HS-5 (cell line): ENCODE results near the gene RHOBTB1.
"Not testable (repeated sequence)": the region's sequence is repeated elsewhere in the genome, so short reads cannot be mapped to it uniquely, and the experiment has no call there.

Source experiments
- DNase-seq: peaks from one replicate; pipeline ENCODE4 v3.0.0-alpha.2; 2012; ENCODE audit warnings: low read depth

RHOBTB1 gene, protein sequence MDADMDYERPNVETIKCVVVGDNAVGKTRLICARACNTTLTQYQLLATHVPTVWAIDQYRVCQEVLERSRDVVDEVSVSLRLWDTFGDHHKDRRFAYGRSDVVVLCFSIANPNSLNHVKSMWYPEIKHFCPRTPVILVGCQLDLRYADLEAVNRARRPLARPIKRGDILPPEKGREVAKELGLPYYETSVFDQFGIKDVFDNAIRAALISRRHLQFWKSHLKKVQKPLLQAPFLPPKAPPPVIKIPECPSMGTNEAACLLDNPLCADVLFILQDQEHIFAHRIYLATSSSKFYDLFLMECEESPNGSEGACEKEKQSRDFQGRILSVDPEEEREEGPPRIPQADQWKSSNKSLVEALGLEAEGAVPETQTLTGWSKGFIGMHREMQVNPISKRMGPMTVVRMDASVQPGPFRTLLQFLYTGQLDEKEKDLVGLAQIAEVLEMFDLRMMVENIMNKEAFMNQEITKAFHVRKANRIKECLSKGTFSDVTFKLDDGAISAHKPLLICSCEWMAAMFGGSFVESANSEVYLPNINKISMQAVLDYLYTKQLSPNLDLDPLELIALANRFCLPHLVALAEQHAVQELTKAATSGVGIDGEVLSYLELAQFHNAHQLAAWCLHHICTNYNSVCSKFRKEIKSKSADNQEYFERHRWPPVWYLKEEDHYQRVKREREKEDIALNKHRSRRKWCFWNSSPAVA

DNA sequence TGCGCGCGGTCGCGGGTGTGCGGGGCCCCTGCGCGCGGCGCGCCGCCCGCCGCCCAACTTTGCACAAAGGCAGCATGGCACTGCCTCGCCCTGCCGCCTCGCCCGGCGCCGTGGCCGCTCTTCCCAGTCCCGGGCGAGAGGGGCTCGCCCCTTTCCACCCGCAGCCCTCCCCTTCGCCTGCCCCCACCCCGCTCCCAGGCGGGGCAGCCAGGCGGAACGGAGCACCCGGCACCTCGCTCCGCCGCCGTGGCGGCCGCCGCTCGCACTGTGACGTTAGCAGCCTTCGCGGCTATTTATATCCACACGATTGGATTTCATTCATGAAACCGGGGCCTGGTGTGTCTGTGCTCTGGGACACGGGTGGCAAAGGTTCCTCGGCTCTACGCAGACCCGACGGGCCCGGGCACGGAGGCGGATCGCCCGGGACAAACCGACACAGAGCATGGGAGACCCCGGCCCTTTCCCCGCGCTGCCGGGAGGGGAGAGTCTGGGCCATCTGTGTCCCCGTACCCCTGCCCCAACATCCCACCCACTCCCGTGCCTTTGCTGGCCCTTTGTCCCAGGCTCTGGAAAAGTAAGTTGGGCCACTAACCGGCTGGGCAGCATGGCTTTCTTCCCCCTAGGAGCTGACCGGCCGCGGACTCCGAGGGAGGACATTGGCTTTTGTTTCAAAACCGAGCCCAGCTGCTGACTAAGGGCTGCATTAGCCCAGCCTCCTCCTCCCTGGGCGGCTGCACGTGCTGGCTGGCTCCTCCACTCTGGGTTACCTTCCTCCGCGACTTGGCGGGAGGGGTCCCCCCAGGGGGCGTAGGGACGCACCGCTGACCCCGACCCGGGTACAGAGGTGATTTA lies at the start of gene RHOBTB1:
Gene RHOBTB1, minus strand, starts transcription at position 128 of the 852 bp plus-strand sequence. CDS start 32,643 bp downstream, outside the sequence.
- DNase-seq, result no peak

DNA sequence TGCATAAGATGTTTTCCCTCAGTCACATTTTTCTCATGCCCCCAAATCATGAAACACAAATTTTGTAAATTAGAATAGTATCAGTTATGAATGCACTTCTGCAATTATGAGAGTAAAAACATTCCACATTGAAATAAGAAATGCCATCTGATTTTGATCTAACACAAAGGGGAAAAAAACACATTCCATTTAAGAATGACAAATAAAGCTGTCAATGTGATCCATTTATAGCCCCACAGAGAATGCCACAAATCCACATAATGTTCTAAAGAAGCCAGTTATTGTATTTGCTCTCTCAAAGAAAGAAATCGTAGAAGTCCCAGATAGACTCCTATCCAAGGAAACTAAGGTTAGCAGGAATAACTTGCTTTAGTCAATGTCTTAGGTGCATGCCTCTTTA lies 48.7 kb upstream of the RHOBTB1 start:
- no peak for DNase-seq

DNA sequence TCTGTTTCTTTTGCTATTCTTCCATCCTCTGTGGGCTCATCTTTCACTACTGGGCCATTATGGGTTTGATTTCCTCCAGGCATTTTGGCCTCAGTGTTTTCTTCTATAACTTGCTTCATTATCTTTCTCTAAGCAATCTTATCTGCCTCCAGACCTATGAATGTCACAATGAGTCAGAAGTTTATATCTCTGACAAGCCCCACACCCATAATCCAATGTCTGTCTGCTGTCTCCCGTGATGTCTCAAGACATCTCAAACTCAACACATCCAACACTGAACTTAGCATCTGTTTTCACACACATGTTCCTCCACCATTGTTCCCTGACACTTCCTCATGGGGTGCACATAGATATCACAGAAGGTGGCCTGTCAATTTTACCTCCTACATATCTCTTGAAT lies 46.7 kb upstream of the RHOBTB1 start:
- no peak for DNase-seq

DNA sequence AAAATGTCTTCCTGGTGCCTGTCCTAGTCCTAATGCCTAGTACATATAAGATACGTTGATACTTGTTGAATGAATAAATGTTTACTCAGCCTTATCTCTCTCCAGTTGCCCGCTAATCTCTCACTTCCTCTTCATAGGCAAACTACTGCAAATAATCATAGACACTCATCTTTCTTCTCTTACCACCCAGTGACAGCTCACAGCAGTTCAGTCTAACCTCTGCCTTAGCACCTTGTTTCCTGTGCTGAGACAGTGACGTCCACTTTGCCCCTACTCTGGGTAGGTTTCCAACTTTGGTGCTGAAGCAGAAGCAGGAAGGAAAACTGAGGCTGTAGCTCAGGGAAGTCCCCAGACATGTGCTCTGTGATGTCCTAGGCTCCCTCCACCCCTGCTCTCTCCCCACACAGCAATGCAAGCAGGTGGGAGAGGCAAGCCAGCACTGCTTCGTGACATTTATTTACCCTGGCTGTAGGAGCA lies 45.5 kb upstream of the RHOBTB1 start:
- no peak for DNase-seq

DNA sequence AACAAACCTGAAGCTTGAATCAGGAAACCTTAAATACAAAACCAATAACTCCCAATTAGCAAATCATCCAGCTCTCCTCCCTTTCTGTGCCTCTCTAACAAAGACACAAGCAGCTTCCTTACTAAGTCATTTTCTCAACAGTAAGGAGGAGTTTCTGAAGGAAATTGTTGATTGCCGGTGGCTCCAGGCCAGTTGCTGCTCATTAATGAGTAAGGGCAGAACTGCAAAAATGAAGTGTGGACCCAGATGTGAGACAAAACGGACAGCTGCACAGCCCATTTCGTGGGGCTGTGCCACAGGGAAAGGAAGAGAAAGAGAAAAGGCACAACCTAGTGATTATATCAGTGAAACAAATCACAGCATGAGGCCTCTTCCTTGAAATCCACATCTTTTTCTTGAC lies 42.8 kb upstream of the RHOBTB1 start:
- DNase-seq, result no peak

DNA sequence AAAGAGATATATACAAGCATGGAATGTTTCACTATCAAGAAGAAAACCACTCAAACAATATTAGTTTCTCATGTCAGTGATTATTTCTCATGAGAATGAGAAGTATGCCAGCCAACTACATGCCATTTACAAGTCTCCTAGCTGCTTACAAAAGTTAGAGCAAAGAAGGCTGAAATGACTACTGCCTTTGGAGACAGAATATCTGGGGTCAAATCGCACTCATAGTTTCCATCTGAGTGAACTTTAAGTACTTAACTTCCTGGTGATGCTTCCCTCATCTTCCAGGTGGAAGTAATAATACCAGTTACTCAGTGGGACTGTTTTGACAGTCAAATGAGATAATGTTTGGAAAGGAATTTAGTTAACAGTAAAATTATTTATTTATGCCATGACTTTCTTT lies 42.0 kb upstream of the RHOBTB1 start:
- DNase-seq, result no peak

DNA sequence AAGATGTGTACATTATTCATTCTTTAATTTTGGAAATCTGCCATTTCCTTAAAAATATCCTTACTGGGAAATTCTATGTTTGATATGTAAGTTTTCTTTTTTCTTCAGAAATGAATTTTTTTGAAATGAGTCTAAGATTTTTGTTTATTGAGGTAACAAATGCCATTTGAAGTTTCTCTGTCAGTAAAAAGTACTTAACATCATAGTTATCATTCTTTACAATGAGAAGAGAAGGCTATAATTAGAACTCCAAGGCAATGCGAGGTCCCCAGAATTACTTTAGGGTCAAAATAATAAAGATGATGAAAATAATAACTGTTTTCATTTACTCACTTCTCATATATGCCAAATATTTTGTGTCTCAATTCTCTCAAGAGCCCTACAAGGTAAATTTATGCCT lies 37.0 kb upstream of the RHOBTB1 start:
- DNase-seq, result no peak

DNA sequence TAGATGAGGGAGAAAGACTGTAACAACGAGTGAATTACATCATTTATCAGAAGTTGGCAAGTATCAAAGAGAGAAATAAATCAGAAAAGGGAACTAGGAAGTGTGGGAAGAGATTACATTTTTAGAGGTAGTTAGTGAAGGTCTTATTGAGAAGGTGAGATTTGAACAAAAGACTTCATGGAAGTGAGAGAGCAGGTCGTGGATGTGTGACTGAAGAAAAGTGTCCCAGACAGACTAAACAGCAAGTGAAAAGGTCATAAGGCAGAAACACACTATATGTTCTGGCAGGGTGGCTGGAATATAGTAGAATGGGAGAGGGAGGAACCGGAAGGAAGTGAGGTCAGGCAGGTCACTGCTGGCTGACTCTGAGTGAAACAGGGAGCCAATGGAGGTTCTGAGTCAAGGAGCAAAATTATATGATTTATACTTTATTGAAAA lies 35.7 kb upstream of the RHOBTB1 start:
- DNase-seq, result no peak

DNA sequence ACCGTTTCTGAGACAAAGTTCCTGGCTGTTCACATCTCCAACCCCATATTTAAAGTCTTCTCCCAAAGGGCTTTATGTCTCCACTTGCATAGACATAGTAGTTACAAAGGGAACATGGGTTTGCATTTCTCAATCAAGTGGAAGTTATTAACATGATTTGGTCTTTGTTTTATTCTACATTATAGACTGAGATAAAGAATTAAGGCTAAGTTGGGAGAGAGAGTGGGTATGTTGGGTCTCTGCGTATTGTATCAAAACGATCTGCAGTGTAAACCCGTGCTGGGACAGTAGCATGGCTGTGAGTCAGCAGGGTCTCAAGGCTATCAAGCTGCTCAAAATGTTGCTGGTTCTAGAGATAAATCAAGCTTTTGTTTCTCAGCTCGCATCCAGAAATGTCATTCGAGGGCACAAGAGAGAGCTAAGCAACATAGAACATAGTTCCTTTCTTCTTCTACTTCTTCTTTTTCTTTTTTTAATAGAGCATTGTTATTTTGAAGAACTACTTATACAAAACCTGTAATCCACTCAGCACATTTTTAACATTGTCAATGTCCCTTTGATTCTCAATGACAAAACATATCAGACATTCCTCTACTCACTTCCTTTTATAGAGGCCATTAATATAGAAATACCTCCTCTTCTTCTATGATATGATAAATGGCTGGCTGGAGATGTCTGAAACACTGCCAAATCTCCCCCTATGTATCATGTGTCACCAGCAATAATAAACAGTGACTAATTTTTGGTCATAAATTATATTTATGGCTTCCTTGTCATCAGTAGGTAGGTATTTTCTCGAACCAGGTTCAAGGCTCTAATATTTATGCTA lies 34.5 kb upstream of the RHOBTB1 start:
- no peak for DNase-seq

DNA sequence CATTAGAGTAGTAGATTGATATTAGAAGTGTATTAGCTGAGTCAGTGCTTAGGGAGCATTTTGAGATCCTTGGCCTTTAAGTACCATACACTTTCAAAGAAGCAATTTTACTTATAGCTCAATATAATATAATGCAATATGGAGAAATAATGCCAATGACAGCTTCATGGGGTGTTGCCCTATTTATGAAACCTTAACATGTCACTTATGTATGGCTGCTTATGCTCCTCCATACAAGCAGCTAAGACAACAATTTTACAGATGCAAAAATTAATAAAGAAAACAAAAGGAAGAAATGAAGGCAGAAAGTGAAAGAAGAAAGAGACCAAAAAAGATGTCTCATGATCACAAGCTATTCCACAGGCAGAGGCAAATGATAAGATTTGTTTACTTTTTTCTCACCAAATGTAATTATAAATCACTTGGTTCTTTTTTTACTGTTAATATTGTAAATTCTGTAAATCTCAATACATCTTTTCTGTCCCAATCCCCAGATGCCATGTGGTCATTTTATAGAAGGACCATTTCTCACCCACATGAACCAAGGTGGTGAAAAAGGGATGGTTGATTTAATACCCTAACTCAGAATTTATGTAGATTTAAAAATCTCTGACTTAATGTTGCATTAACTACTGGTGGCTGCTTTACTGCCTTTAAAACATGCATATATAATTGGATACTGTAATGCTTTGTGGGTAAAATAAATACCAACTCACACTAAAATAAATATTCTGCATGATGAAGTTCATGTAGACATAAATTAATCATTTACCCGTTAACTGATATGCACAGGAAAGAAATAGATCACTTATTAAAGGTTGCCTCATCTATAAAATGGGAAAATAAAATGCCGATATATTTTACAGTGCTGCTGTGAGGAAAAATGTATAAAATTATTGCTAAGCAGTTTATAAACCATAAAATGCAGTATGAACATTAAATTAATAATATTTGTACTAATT lies 33.5 kb upstream of the RHOBTB1 start:
- DNase-seq, result no peak

DNA sequence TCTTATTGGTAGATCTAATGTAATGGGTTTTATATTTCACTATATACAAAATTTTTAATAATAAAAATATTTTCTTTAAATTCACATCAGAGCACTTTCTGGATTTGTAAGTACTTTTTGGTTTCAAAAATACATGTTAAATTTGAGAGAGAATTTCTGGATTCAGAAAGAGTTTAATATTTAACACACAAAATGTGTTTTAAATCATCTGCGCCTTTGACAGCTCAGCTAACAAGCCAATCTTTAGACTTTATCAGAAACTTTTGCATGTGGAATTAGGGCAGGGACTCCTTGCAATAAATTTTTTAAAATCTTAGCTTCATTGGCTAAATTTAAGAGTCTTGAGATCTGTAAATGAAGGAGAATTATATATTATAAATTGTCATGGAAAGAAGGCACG lies 32.7 kb upstream of the RHOBTB1 start:
- DNase-seq, result no peak

DNA sequence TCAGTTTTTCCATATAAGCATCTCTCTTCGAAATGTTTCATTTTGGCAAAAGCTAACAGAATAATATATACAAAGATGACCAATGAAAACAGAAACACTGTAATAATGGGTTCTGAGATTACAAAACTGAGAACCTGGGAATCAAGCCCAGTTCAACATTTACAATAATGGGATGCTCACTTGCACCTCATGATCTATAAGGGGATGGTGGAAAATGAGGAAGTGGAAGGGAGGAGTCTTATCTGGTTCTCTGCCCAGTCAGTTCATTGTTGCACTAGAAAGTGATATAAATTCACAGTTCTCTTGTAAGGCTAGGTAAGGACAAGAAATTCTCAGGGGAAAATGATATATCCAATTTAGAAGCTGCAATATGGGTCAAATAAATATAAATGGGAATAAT lies 31.7 kb upstream of the RHOBTB1 start:
- no peak for DNase-seq

DNA sequence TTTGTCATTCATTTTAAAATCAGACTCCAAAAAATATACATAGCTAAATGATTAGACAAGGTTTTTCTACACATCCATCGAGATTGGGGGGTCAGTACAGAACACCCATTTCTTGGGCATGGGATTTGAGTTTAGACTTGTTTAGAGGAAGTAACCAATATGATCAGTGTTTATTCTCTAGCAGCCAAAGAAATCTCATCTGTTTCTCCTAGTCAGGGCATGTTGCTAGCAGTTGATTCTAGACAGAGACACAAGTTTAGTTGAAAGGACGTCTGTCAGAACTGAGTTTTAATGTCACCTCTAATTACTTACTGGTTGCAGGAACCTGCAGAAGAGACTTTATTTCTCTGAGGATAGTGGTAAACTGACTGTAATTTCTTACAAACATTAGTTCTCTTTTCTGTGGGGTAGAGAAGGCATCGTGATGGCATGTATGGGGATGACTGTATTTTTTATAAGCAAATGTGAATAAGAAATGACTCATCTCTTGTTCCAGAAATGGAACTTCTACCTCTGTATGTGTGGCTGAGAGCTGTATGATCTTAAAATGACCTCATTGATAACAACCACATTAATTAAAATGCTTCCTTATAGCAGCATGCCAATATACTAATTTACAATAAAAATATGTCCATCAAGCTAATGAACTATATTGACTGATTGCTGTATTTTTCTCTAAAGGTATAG lies 30.6 kb upstream of the RHOBTB1 start:
- no peak for DNase-seq

DNA sequence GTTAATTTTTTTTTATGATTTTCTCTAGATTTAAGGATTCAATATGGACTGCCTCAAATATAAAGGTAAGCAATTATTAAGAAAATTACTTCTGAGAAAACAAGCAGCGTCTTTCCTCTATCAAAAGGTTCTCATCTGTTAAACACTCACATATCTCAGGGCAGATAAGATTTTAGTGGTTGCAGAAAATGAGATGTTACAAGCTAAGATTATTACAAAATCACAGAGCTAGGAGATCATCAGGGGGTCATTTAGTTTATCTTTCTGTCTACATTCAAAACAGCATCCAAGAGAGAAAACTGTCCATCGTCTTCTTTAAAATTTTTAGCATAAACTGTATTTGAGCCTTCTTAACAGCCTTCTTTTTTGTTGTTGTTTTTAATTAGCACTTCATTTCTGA lies 29.1 kb upstream of the RHOBTB1 start:
- no peak for DNase-seq

DNA sequence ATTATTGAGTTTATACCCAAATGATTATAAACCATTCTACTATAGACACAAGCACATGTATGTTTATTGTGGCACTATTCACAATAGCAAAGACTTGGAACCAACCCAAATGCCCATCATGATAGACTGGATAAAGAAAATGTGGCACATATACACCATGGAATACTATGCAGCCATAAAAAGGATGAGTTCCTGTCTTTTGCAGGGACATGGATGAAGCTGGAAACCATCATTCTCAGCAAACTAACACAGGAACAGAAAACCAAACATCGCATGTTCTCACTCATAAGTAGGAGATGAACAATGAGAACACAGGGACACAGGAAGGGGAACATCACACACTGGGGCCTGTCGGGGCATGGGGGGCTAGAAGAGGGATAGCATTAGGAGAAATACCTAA lies 28.2 kb upstream of the RHOBTB1 start:
- not testable (repeated sequence) for DNase-seq

DNA sequence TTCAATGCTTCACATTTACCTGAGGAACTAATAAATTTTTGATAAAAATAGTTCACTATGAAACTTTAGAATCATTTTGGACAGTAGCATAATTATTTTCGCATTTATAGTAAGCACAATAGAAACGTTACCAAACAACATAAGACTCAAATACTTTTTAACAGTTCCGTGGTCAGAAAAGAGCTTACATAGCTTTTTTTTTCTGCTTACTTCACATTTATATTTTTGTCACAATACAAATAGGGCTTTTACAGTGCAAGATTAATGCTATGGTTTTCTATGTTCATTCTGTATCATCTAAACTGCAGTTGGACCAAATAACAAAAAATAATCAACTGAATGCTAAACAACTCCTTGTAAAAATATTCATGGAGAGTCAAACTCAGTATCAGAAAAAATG lies 26.5 kb upstream of the RHOBTB1 start:
- DNase-seq, result no peak

DNA sequence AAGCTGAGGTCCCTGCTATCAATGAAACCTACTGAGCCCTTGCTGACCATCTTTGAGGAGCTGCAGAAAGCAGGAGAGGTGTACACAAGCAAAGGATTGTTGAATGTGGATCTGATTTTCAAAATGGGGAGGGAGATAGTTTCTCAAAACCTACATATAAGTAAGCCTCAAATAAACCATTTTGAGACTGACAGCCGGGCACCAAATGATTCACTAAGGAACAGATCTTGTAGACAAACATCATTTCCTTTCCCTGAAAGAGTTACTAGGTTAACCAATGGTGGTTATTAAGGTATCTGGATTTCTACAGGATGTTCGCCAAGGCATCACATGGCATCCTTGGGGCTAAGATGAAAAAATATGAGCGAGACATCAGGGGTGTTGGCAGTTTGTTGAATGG lies 24.5 kb upstream of the RHOBTB1 start:
- no peak for DNase-seq

DNA sequence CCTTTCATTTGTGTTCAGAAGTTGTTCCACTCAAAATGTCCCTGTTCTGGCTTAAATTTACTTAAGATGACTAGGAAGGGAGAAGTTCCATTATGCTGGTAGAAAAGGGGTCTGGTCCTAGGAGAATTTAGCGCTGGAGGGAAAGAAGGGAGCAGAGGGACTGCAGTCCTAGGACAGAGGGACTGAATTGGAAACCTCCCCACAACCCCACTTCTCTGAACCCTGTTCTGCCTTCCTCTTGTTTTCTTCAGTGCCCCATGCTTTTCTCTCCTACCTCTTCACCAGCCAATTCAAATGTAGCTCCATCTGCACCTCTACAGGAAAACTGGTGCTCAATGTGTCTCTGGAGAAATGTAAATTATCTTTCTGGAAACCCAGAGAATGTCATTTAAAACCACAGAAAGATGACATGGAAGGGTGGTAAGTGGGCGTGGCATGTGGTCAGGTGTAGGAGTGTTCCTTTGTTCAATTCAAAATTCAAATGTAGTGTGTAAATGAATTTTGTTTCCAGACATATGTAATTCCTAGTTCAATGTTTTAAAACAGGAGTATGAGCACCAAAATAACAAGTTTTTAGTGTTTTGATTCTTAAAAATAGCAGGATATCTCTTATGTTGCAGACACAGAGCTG lies 24.0 kb upstream of the RHOBTB1 start:
- DNase-seq, result no peak

DNA sequence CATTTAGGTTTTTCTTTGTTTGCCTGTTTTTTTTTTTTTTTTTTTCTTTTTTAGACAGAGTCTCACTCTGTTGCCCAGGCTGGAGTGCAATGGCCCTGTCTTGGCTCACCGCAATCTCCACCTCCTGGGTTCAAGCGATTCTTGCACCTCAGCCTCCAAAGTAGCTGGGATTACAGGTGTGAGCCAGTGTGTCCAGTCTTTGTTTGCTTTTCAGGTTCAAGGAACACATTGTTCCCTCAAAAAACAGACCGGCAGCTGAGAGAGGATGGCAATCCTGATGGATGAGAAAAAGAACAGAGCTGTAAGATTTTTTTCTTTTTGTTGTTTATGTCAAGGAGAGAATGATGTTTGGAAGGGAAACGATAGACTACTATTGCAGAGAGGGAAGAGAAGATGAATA lies 23.3 kb upstream of the RHOBTB1 start:
- no peak for DNase-seq
